Uterus (tissue), 4 donors: ENCODE measurements around the gene SYNJ2. TPM values are rescaled to one million over a fixed set of nuclear protein-coding genes. Genes with fewer than 3 reads are reported as not detected.
"Not testable (repeated sequence)": the region's sequence is repeated elsewhere in the genome, so short reads cannot be mapped to it uniquely, and the experiment has no call there.

ENCODE experiments used
- DNase-seq, 2 donors: peaks; one replicate each; pipeline ENCODE4 v3.0.0-alpha.2; 2019 to 2020
- H3K27ac ChIP-seq, 2 donors: fragments of 200-600 bp; sonication (generic); 1 replicate in 1 of 2; 2 replicates in 1 of 2; pipeline ENCODE4 v1.5.1; 2016 to 2018
- H3K27me3 ChIP-seq, 2 donors: fragments of 200-600 bp; sonication (generic); one replicate each; pipeline ENCODE4 v1.5.1; 2018 to 2019; ENCODE audit warnings: control low read depth in 1 of 2
- H3K36me3 ChIP-seq, 2 donors: fragments of 200-600 bp; sonication (generic); one replicate each; pipeline ENCODE4 v1.5.1; 2019; ENCODE audit warnings: control low read depth in 1 of 2
- H3K4me1 ChIP-seq, 2 donors: fragments of 200-600 bp; sonication (generic); one replicate each; pipeline ENCODE4 v1.5.1; 2018 to 2019; ENCODE audit warnings: control low read depth in 1 of 2
- H3K4me3 ChIP-seq, 2 donors: fragments of 200-600 bp; sonication (generic); 1 replicate in 1 of 2; 2 replicates in 1 of 2; pipeline ENCODE4 v1.5.1; 2018 to 2019; ENCODE audit warnings: mild to moderate bottlenecking in 1 of 2
- H3K9me3 ChIP-seq, 2 donors: fragments of 200-600 bp; sonication (generic); one replicate each; pipeline ENCODE4 v1.5.1; 2019; ENCODE audit warnings: control low read depth in 1 of 2
- CTCF ChIP-seq, 4 experiments: fragments of 200-600 bp in 2 of 4; fragments of 450-650 bp in 2 of 4; sonication (generic) in 2 of 4; IDR thresholded peaks; one replicate each; pipeline ENCODE4 v1.5.1; 2016 to 2019; ENCODE audit warnings: antibody characterized with exemption in 4 of 4, mild to moderate bottlenecking in 2 of 4, moderate library complexity in 1 of 4
- POLR2A ChIP-seq, 2 donors: fragments of 450-650 bp; IDR thresholded peaks; one replicate each; pipeline ENCODE4 v1.6.1; 2016; ENCODE audit warnings: antibody characterized with exemption in 2 of 2, mild to moderate bottlenecking in 1 of 2, moderate library complexity in 1 of 2
- intact Hi-C: fragments of 100-400 bp; cut with DNase I; formaldehyde crosslinking; loops from one replicate; pipeline ENCODE4 v1.15.1; 2023; ENCODE audit warnings: low total_unique reads
- total RNA-seq, 4 donors: library from RNA; depleted of rRNA in 3 of 4; stranded (reverse); fragments of >200 nt in 3 of 4; gene quantifications; one replicate each; pipeline versions ENCODE4 v1.1.0 to v1.2.4, GENCODE V29; 2014 to 2023
- donor health status: DM: yes; HTN: yes; CAD: no.

SYNJ2 gene
- total RNA-seq, 4 donors from 2014 or later: 9.5 to 32.2 (median 13.5) TPM

GRCh38 chr6:157965387-157965786, 16.3 kb upstream of the SYNJ2 start:
- TF ChIP-seq POLR2A (IDR thresholded peaks at IDR 0.05) (no peak), CTCF (IDR thresholded peaks at IDR 0.05) (no peak)
- intact Hi-C loops: no loop called here

GRCh38 chr6:157966589-157966977, 15.1 kb upstream of the SYNJ2 start:
- H3K4me1 ChIP-seq: no peaks in the 10 kb centered on the region
- TF ChIP-seq POLR2A (IDR thresholded peaks at IDR 0.05) (no peak), CTCF (IDR thresholded peaks at IDR 0.05) (no peak)
- H3K27me3 ChIP-seq: no peaks in the 10 kb centered on the region
- DNase-seq: no peak
- H3K9me3 ChIP-seq: no peaks in the 10 kb centered on the region
- no peaks in the 10 kb centered on the region for H3K36me3 ChIP-seq
- no peak overlapping the region for H3K4me3 ChIP-seq
- H3K27ac ChIP-seq: no peak overlapping the region
- intact Hi-C loops: no loop called here

More at GRCh38 chr6:157965387-157965786, 16.3 kb upstream of the SYNJ2 start:
- no peaks in the 10 kb centered on the region for H3K27me3 ChIP-seq
- no peak for DNase-seq
- H3K9me3 ChIP-seq: no peaks in the 10 kb centered on the region
- H3K36me3 ChIP-seq: no peaks in the 10 kb centered on the region
- H3K27ac ChIP-seq: no peak overlapping the region
- H3K4me3 ChIP-seq: no peak overlapping the region
- H3K4me1 ChIP-seq: no peaks in the 10 kb centered on the region

- Histone ChIP-seq H3K27ac (no peak overlapping the region), H3K36me3 (no peaks in the 10 kb centered on the region), H3K27me3 (no peaks in the 10 kb centered on the region), H3K9me3 (no peaks in the 10 kb centered on the region), H3K4me1 (no peaks in the 10 kb centered on the region), H3K4me3 (no peak overlapping the region)
- no peak for DNase-seq
- intact Hi-C loops: no loop called here
- TF ChIP-seq CTCF (IDR thresholded peaks at IDR 0.05): no peak
- no peak for TF ChIP-seq POLR2A (IDR thresholded peaks at IDR 0.05)
These were observed 14.6 kb upstream of the SYNJ2 start for GRCh38 chr6:157967020-157967419.

GRCh38 chr6:157967486-157967885, 14.2 kb upstream of the SYNJ2 start:
- Histone ChIP-seq H3K27ac (no peak overlapping the region), H3K4me1 (no peaks in the 10 kb centered on the region), H3K4me3 (no peak overlapping the region), H3K36me3 (no peaks in the 10 kb centered on the region), H3K27me3 (no peaks in the 10 kb centered on the region), H3K9me3 (no peaks in the 10 kb centered on the region)
- TF ChIP-seq POLR2A (IDR thresholded peaks at IDR 0.05) (no peak), CTCF (IDR thresholded peaks at IDR 0.05) (no peak)
- intact Hi-C loops: no loop called here
- no peak for DNase-seq

- not testable (repeated sequence) for H3K36me3 ChIP-seq, H3K27me3 ChIP-seq, H3K4me3 ChIP-seq, H3K27ac ChIP-seq, DNase-seq, H3K4me1 ChIP-seq, H3K9me3 ChIP-seq
- intact Hi-C loops: loop anchor here (10.0 kb wide), 1 partner anchor 93 kb away; no protein-coding TSS in a partner anchor
These were observed 9.5 kb upstream of the SYNJ2 start for GRCh38 chr6:157972177-157972576.

GRCh38 chr6:157974341-157974894, 7.2 kb upstream of the SYNJ2 start:
- Histone ChIP-seq H3K27ac (no peak overlapping the region), H3K4me1 (no peaks in the 10 kb centered on the region), H3K9me3 (no peaks in the 10 kb centered on the region), H3K4me3 (no peak overlapping the region), H3K36me3 (no peaks in the 10 kb centered on the region), H3K27me3 (no peaks in the 10 kb centered on the region)
- DNase-seq: no peak
- intact Hi-C loops: loop anchor here (10.0 kb wide), 1 partner anchor 90 kb away; no protein-coding TSS in a partner anchor
- TF ChIP-seq CTCF (IDR thresholded peaks at IDR 0.05) (no peak), POLR2A (IDR thresholded peaks at IDR 0.05) (no peak)
